GM12878 (cell line): ENCODE data around the gene FAT1. TPM values are rescaled to one million over a fixed set of nuclear protein-coding genes. Genes with fewer than 3 reads are reported as not detected.

Experiments used
- ATAC-seq: fragments of 200-7000 bp; cut with Tn5 transposase; 3 replicates; pipeline ENCODE4 v1.9.1; 2020; ENCODE audit warnings: mild to moderate bottlenecking, moderate library complexity
- BruUV-seq: library from RNA; stranded (reverse); fragments of 400-500 nt; replicated peaks from 2 replicates; lab custom pipeline; 2021; lab: Mats Ljungman, UMichigan
- CTCF ChIA-PET: fragments of 300-600 bp; sonication (Branson Sonifier 250); formaldehyde crosslinking; extraction: SDS; loops from one replicate; lab custom pipeline; 2021; ENCODE audit warnings: inconsistent platforms; lab: Yijun Ruan, JAX
- POLR2A ChIA-PET: fragments of 350-600 bp; formaldehyde crosslinking; extraction: SDS; loops from one replicate; lab custom pipeline; 2021; ENCODE audit warnings: inconsistent platforms; lab: Charles Lee
- RAD21 ChIA-PET: fragments of 300-600 bp; sonication (Branson Sonifier 250); formaldehyde crosslinking; loops from one replicate; lab custom pipeline; 2023; ENCODE audit warnings: antibody characterized with exemption; ENCODE audit not compliant: unreplicated experiment; lab: Charles Lee
- SMC1A ChIA-PET: fragments of 300-600 bp; sonication (Branson Sonifier 250); formaldehyde crosslinking; loops from one replicate; lab custom pipeline; 2023; ENCODE audit not compliant: unreplicated experiment, uncharacterized antibody; lab: Charles Lee
- DNase-seq: peaks from one replicate; pipeline ENCODE4 v3.0.0-alpha.2; 2011; ENCODE audit warnings: low read depth, low spot score
- FAIRE-seq: peaks from 3 replicates; lab custom pipeline; 2011; peaks lifted over from hg19 to GRCh38; lab: Jason Lieb, UNC
- H2AFZ ChIP-seq: 2 replicates; pipeline ENCODE4 v1.6.0; 2011; ENCODE audit warnings: low read depth, low read length, control low read depth; ENCODE audit not compliant: control insufficient read depth
- H3K27ac ChIP-seq: 2 replicates; pipeline ENCODE4 v1.5.1; 2011; ENCODE audit warnings: control low read depth; ENCODE audit not compliant: control insufficient read depth, insufficient read depth
- H3K27me3 ChIP-seq, 2 experiments: replicated peaks in 1 of 2; 2 replicates each; pipeline versions ENCODE4 v1.6.0 to v1.6.1; 2011; ENCODE audit warnings: low read length in 1 of 2; ENCODE audit not compliant: control insufficient read depth in 2 of 2, insufficient read depth in 2 of 2
- H3K36me3 ChIP-seq, 2 experiments: 2 replicates each; pipeline ENCODE4 v1.5.1; 2011; ENCODE audit warnings: low read length in 1 of 2; ENCODE audit not compliant: control insufficient read depth in 2 of 2, insufficient read depth in 2 of 2
- H3K4me1 ChIP-seq: 2 replicates; pipeline ENCODE4 v1.6.1; 2011; ENCODE audit warnings: mild to moderate bottlenecking, low read length, moderate library complexity, mixed read lengths; ENCODE audit not compliant: control insufficient read depth, insufficient read depth
- H3K4me2 ChIP-seq: 2 replicates; pipeline ENCODE4 v1.6.0; 2011; ENCODE audit warnings: control low read depth; ENCODE audit not compliant: control insufficient read depth, insufficient read depth
- H3K4me3 ChIP-seq: fragments of 200-600 bp; sonication (generic); 2 replicates; pipeline ENCODE4 v1.5.1; 2016
- H3K79me2 ChIP-seq: 2 replicates; pipeline ENCODE4 v1.6.0; 2011; ENCODE audit warnings: low read length; ENCODE audit not compliant: control insufficient read depth, insufficient read depth
- H3K9ac ChIP-seq: 2 replicates; pipeline ENCODE4 v1.8.0; 2011; ENCODE audit warnings: low read length, control low read depth, mixed read lengths; ENCODE audit not compliant: control insufficient read depth, insufficient read depth
- H3K9me3 ChIP-seq: replicated peaks from 3 replicates; pipeline ENCODE4 v1.5.1; 2011; ENCODE audit warnings: mild to moderate bottlenecking, low read length; ENCODE audit not compliant: control insufficient read depth, insufficient read depth
- H4K20me1 ChIP-seq: 2 replicates; pipeline ENCODE4 v1.6.0; 2011; ENCODE audit not compliant: control insufficient read depth, insufficient read depth
- CHD1 ChIP-seq: IDR thresholded peaks from 2 replicates; pipeline ENCODE4 v1.6.1; 2012; ENCODE audit warnings: low read depth, low read length, improper control_type of control experiment
- FOS ChIP-seq: IDR thresholded peaks from 3 replicates; pipeline ENCODE4 v1.6.1; 2011; ENCODE audit warnings: borderline replicate concordance; ENCODE audit not compliant: insufficient read length; ENCODE audit errors: extremely low read depth
- FOXK2 ChIP-seq: fragments of 450-650 bp; IDR thresholded peaks from 2 replicates; pipeline ENCODE4 v1.6.1; 2017; ENCODE audit warnings: mild to moderate bottlenecking, moderate library complexity
- NFYB ChIP-seq: IDR thresholded peaks from 2 replicates; pipeline ENCODE4 v1.6.1; 2011; ENCODE audit warnings: low read depth, mild to moderate bottlenecking, low read length, improper control_type of control experiment, moderate library complexity; ENCODE audit not compliant: insufficient read depth
- RBBP5 ChIP-seq: fragments of 200-600 bp; sonication (generic); conservative IDR thresholded peaks from 2 replicates; pipeline ENCODE4 v1.6.1; 2016
- SIN3A ChIP-seq: IDR thresholded peaks from 2 replicates; pipeline ENCODE4 v1.6.1; 2012; ENCODE audit warnings: low read depth, low read length, improper control_type of control experiment
- WGBS: methylation state at CpG from one replicate; pipeline ENCODE4 v1.1.6; 2016; ENCODE audit warnings: low lambda C conversion rate; ENCODE audit not compliant: insufficient replicate concordance, insufficient coverage; ENCODE audit errors: missing lambda C conversion rate; 5-methylcytosine and 5-hydroxymethylcytosine counted together
- in situ Hi-C: fragments of 300-500 bp; cut with MboI; formaldehyde crosslinking; loops from 9 replicates; pipeline ENCODE4 v1.14.3; 2018; ENCODE audit warnings: mixed read lengths
- intact Hi-C: fragments of 100-400 bp; cut with micrococcal nuclease; formaldehyde crosslinking; loops from one replicate; pipeline ENCODE4 v1.14.2; 2022; ENCODE audit not compliant: unreplicated experiment
- polyA plus RNA-seq, 11 experiments: library from polyadenylated mRNA; depleted of rRNA in 4 of 11; unstranded in 6 of 11; stranded (reverse) in 5 of 11; fragments of >200 nt; fragmentation: Nextera tagmentation in 4 of 11; fragmentation: Illumina TruSeq in 1 of 11; extraction: Ambion mirVana in 4 of 11; extraction: Trizol in 1 of 11; gene quantifications; 1 replicate in 1 of 11; 2 replicates in 10 of 11; pipeline versions ENCODE4 v1.2.1 to v1.2.3, GENCODE V29; 2011 to 2016; ENCODE audit warnings: inconsistent platforms in 2 of 11, missing spikeins in 2 of 11, low read depth in 1 of 11
- total RNA-seq, 4 experiments: library from RNA; depleted of rRNA in 3 of 4; stranded (reverse); fragments of >200 nt in 3 of 4; fragmentation: Illumina TruSeq in 1 of 4; extraction: Trizol in 1 of 4; gene quantifications; 2 replicates each; pipeline versions ENCODE4 v1.2.1 to v1.2.3, GENCODE V29; 2013 to 2021
- TF ChIP-seq, protein P1 (sequence below): fragments of 450-650 bp; IDR thresholded peaks from 2 replicates; pipeline ENCODE4 v1.6.1; 2017; ENCODE audit warnings: antibody characterized with exemption, mild to moderate bottlenecking, moderate library complexity
- TF ChIP-seq, protein P2 (sequence below): fragments of 450-650 bp; IDR thresholded peaks from 2 replicates; pipeline ENCODE4 v1.6.1; 2014; ENCODE audit warnings: mild to moderate bottlenecking

Gene FAT1
- total and polyA plus RNA-seq, 10 of the 15 experiments (the other 5 are each of a cell fraction or from before 2014, with no cell fraction given), result 0.04 to 11.8 (median 0.11) TPM; not detected in 1

DNA sequence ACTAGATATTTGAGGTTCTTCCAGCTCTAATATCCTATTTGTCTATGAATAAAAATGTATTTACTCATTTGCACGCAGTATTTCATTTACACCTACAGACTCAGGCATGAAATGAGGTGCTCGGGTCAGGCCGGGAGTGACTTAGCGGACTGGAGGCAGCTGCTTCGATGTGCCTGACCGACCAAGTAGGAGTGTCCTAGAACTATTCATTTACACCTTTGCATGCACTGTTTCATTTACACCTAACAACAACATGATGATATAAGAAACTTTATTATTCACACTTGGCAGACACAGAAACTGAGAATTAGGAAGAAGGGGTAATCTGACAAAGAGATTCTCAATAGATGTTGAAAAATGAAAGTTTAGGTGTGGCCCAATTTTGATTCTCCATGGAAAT, 28.7 kb upstream of the FAT1 start:
- Histone ChIP-seq H3K4me2 (no peak overlapping the region), H3K9ac (no peak overlapping the region), H3K9me3 (no peaks in the 10 kb centered on the region), H3K36me3 (no peaks in the 10 kb centered on the region), H3K4me1 (no peaks in the 10 kb centered on the region), H4K20me1 (no peaks in the 10 kb centered on the region), H3K27me3 (no peaks in the 10 kb centered on the region), H3K79me2 (no peaks in the 10 kb centered on the region), H3K27ac (no peak overlapping the region), H2AFZ (no peak overlapping the region), H3K4me3 (no peak overlapping the region)
- ATAC-seq (no peak), FAIRE-seq (no peak), DNase-seq (no peak)
- POLR2A ChIA-PET, result no interaction called here
- in situ Hi-C loops (no loop called here), intact Hi-C loops (no loop called here)
- WGBS, result 63% methylated on average over 6 of the region's 6 CpGs
- SMC1A ChIA-PET, result no interaction called here
- RAD21 ChIA-PET, result no interaction called here
- no TSS peak for BruUV-seq
- TF ChIP-seq SIN3A (no peak), CHD1 (no peak), FOS (no peak), RBBP5 (no peak), FOXK2 (no peak), NFYB (no peak)
- TF ChIP-seq, protein P1, sequence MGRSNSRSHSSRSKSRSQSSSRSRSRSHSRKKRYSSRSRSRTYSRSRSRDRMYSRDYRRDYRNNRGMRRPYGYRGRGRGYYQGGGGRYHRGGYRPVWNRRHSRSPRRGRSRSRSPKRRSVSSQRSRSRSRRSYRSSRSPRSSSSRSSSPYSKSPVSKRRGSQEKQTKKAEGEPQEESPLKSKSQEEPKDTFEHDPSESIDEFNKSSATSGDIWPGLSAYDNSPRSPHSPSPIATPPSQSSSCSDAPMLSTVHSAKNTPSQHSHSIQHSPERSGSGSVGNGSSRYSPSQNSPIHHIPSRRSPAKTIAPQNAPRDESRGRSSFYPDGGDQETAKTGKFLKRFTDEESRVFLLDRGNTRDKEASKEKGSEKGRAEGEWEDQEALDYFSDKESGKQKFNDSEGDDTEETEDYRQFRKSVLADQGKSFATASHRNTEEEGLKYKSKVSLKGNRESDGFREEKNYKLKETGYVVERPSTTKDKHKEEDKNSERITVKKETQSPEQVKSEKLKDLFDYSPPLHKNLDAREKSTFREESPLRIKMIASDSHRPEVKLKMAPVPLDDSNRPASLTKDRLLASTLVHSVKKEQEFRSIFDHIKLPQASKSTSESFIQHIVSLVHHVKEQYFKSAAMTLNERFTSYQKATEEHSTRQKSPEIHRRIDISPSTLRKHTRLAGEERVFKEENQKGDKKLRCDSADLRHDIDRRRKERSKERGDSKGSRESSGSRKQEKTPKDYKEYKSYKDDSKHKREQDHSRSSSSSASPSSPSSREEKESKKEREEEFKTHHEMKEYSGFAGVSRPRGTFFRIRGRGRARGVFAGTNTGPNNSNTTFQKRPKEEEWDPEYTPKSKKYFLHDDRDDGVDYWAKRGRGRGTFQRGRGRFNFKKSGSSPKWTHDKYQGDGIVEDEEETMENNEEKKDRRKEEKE, result no peak
- TF ChIP-seq, protein P2, sequence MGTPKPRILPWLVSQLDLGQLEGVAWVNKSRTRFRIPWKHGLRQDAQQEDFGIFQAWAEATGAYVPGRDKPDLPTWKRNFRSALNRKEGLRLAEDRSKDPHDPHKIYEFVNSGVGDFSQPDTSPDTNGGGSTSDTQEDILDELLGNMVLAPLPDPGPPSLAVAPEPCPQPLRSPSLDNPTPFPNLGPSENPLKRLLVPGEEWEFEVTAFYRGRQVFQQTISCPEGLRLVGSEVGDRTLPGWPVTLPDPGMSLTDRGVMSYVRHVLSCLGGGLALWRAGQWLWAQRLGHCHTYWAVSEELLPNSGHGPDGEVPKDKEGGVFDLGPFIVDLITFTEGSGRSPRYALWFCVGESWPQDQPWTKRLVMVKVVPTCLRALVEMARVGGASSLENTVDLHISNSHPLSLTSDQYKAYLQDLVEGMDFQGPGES, result no peak
- CTCF ChIA-PET, result no interaction called here
